ENCODE results near the gene RPS6KA4.

Gene RPS6KA4

GRCh38 chr11:64334764-64335735 lies 23.9 kb upstream of the RPS6KA4 start:
- Histone ChIP-seq H3K9ac (ENCODE audit: insufficient read length) (no peak overlapping the region), H3K36me3 (ENCODE audit: insufficient read depth, low read length) (no peaks in the 10 kb centered on the region), H3K4me3 (no peak overlapping the region), H3K9me3 (ENCODE audit: low read depth, low read length) (no peaks in the 10 kb centered on the region), H3K27ac (no peak overlapping the region)
- TF ChIP-seq POLR2AphosphoS5 (IDR thresholded peaks at IDR 0.05; ENCODE audit: borderline replicate concordance, low read depth, low read length) (no peak), FOXP2 (optimal IDR thresholded peaks at IDR 0.05; ENCODE audit: control extremely low read depth, extremely low read length, insufficient read depth) (no peak), EZH2 (IDR thresholded peaks at IDR 0.05) (no peak)
- no peak for DNase-seq (ENCODE audit: low read depth, low spot score)

DNA sequence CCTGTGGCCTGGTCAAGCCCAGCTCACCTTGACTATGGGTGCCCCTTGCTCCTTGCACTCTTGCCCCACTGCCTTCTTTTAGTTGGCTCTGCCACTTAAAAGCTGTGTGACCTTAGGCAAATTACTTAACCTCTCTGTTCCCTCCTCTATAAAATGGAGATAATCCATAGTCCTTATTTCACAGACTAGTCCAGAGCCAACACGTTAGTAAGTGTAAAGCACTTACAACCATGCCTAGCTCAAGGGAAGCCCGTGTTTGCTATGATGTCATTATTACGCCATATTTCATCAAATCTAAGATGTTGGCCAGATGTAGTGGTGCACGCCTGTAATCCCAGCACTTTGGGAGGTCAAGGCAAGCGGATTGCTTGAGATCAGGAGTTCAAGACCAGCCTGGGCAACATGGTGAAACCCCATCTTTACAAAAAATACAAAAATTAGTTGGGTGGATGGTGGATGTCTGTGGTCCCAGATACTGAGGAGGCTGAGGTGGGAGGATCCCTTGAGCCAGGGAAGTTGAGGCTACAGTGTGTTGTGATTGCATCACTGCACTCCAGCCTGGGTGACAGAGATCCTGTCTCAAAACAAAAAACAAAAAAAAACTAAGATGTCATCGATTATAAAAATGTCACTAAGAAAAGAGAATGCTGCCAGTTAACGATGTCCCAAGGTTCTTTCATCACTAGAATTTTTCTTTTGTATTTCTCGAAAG lies 21.3 kb upstream of the RPS6KA4 start:
- Histone ChIP-seq H3K36me3 (ENCODE audit: insufficient read depth, low read length) (no peaks in the 10 kb centered on the region), H3K27ac (peak overlapping the region; percentile 27; the same call in 1 of the 2 replicates), H3K9ac (ENCODE audit: insufficient read length) (no peak overlapping the region), H3K4me3 (no peak overlapping the region), H3K9me3 (ENCODE audit: low read depth, low read length) (no peaks in the 10 kb centered on the region)
- no peak for TF ChIP-seq EZH2 (IDR thresholded peaks at IDR 0.05)
- no peak for TF ChIP-seq FOXP2 (optimal IDR thresholded peaks at IDR 0.05; ENCODE audit: control extremely low read depth, extremely low read length, insufficient read depth)
- TF ChIP-seq POLR2AphosphoS5 (IDR thresholded peaks at IDR 0.05; ENCODE audit: borderline replicate concordance, low read depth, low read length), result no peak
- DNase-seq (ENCODE audit: low read depth, low spot score), result no peak

DNA sequence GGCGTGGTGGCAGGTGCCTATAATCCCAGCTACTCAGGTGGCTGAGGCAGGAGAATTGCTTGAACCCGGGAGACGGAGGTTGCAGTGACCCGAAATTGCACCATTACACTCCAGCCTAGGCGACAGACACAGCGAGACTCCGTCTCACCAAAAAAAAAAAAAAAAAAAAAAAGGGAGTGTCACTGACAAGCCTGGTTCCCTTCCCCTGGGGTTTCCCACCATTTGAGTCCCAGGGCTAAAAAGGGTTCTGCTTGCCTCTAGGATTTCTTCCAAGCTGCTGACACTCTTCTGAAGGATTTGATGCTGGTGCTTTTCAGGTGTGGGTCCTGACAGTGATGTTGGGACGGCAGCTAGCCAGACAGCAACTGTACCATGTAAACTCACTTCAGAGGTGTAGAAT lies 20.2 kb upstream of the RPS6KA4 start:
- Histone ChIP-seq H3K9me3 (ENCODE audit: low read depth, low read length) (no peaks in the 10 kb centered on the region), H3K36me3 (ENCODE audit: insufficient read depth, low read length) (no peaks in the 10 kb centered on the region), H3K27ac (no peak overlapping the region), H3K4me3 (no peak overlapping the region), H3K9ac (ENCODE audit: insufficient read length) (no peak overlapping the region)
- DNase-seq (ENCODE audit: low read depth, low spot score), result no peak
- TF ChIP-seq POLR2AphosphoS5 (IDR thresholded peaks at IDR 0.05; ENCODE audit: borderline replicate concordance, low read depth, low read length) (no peak), EZH2 (IDR thresholded peaks at IDR 0.05) (no peak), FOXP2 (optimal IDR thresholded peaks at IDR 0.05; ENCODE audit: control extremely low read depth, extremely low read length, insufficient read depth) (no peak)

DNA sequence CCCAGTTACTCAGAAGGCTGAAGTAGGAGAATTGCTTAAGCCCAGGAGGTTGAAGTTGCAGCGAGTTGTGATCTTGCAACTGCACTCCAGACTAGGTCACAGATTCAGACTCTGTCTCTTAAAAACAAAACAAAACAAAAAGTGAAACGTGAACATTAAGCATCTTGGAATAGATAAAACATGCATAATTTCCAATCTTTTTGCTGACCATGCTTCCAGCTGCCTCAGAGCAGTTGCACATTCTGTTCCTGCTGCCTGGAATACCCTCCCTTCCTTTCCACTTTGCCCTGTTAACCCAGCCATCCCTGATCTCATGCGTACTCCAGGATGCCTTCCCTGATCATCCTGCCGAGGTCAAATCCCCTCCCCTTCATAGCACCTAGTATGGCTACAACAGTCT lies 19.7 kb upstream of the RPS6KA4 start:
- H3K27ac ChIP-seq, result no peak overlapping the region
- no peak overlapping the region for H3K9ac ChIP-seq (ENCODE audit: insufficient read length)

DNA sequence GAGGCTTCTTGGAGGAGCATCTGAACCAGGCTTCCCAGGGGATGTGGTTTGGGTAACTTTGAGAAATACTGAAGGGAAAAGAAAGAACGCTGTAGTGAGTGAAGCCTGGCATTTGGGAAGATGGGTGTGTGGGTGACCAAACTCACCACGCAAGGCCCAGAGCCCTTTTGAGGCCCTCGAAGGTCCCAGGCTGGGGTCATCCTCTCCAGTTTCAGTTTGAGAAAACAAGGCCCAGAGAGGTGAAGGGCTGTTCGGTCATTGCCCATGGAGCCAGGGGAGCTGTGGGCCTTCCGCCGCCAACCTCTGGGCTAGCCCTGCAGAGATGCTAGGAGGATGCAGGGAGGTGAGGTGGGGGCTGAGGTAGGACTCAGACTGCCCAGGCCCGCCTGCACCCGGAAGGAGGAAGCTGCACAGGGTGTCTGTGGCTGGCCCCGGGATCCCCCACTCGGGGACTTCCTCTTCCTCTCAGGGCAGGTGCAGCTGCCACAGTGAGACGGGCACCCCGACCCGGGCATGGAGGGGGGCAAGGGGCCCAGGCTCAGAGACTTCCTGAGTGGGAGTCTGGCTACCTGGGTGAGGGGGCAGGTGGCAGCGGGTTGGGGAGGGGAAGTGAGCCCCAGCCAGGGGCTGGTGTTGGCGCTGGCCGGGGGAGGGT lies 19.1 kb upstream of the RPS6KA4 start, which contains the start of gene CCDC88B:
Gene CCDC88B (plus strand): TSS at position 451 of the 655 bp plus-strand sequence. CDS start 63 bp downstream, at position 514.
- H3K36me3 ChIP-seq (ENCODE audit: insufficient read depth, low read length), result no peaks in the 10 kb centered on the region
- DNase-seq (ENCODE audit: low read depth, low spot score), result no peak
- no peak for TF ChIP-seq FOXP2 (optimal IDR thresholded peaks at IDR 0.05; ENCODE audit: control extremely low read depth, extremely low read length, insufficient read depth)
- TF ChIP-seq POLR2AphosphoS5 (IDR thresholded peaks at IDR 0.05; ENCODE audit: borderline replicate concordance, low read depth, low read length), result no peak
- TF ChIP-seq EZH2 (IDR thresholded peaks at IDR 0.05), result no peak
- no peak within 1 kb of the TSS for H3K4me3 ChIP-seq
- no peak within 1 kb of the TSS for H3K9ac ChIP-seq (ENCODE audit: insufficient read length)
- H3K27ac ChIP-seq, result no peak within 1 kb of the TSS
- H3K9me3 ChIP-seq (ENCODE audit: low read depth, low read length), result no peaks in the 10 kb centered on the region

More for the DNA sequence above, 19.7 kb upstream of the RPS6KA4 start:
- TF ChIP-seq FOXP2 (optimal IDR thresholded peaks at IDR 0.05; ENCODE audit: control extremely low read depth, extremely low read length, insufficient read depth) (no peak), EZH2 (IDR thresholded peaks at IDR 0.05) (no peak), POLR2AphosphoS5 (IDR thresholded peaks at IDR 0.05; ENCODE audit: borderline replicate concordance, low read depth, low read length) (no peak)
- Histone ChIP-seq H3K36me3 (ENCODE audit: insufficient read depth, low read length) (no peaks in the 10 kb centered on the region), H3K4me3 (no peak overlapping the region), H3K9me3 (ENCODE audit: low read depth, low read length) (no peaks in the 10 kb centered on the region)
- DNase-seq (ENCODE audit: low read depth, low spot score), result no peak

DNA sequence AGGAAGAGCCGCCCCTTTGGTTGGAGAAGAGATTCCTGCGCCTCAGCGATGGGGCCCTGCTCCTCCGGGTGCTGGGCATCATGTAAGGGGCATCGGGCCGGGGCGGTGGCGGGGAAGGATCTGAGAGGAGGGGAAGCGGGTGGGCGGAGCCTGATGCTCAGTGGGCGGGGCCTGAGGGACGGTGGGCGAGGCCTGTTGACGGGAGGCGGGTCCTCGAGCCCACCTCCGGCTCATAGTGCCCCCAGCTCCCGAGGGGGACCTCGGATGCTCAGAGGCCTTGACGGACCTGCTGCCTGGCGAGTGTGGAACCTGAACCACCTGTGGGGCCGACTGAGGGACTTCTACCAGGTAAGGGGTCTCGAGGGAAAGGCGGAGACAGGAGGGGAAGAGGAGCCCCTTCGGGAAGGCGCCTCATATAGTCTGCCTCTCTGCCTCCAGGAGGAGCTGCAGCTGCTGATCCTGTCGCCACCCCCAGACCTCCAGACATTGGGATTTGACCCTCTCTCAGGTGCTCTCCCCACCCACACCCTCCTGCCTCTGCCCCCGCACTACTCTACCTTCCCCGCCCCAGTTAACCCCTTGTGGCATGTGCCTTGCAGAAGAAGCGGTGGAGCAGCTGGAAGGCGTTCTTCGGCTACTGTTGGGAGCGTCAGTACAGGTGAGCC lies 18.2 kb upstream of the RPS6KA4 start:
- Histone ChIP-seq H3K9me3 (ENCODE audit: low read depth, low read length) (no peaks in the 10 kb centered on the region), H3K36me3 (ENCODE audit: insufficient read depth, low read length) (no peaks in the 10 kb centered on the region), H3K9ac (ENCODE audit: insufficient read length) (no peak overlapping the region), H3K27ac (no peak overlapping the region), H3K4me3 (no peak overlapping the region)
- DNase-seq (ENCODE audit: low read depth, low spot score), result no peak
- TF ChIP-seq FOXP2 (optimal IDR thresholded peaks at IDR 0.05; ENCODE audit: control extremely low read depth, extremely low read length, insufficient read depth), result no peak
- no peak for TF ChIP-seq EZH2 (IDR thresholded peaks at IDR 0.05)
- TF ChIP-seq POLR2AphosphoS5 (IDR thresholded peaks at IDR 0.05; ENCODE audit: borderline replicate concordance, low read depth, low read length), result no peak

GRCh38 chr11:64341429-64341828 lies 17.5 kb upstream of the RPS6KA4 start:
- no peak for TF ChIP-seq FOXP2 (optimal IDR thresholded peaks at IDR 0.05; ENCODE audit: control extremely low read depth, extremely low read length, insufficient read depth)
- TF ChIP-seq POLR2AphosphoS5 (IDR thresholded peaks at IDR 0.05; ENCODE audit: borderline replicate concordance, low read depth, low read length), result no peak
- TF ChIP-seq EZH2 (IDR thresholded peaks at IDR 0.05), result no peak
- no peaks in the 10 kb centered on the region for H3K36me3 ChIP-seq (ENCODE audit: insufficient read depth, low read length)
- H3K27ac ChIP-seq, result no peak overlapping the region
- no peak overlapping the region for H3K4me3 ChIP-seq
- DNase-seq (ENCODE audit: low read depth, low spot score), result no peak
- H3K9me3 ChIP-seq (ENCODE audit: low read depth, low read length), result no peaks in the 10 kb centered on the region
- no peak overlapping the region for H3K9ac ChIP-seq (ENCODE audit: insufficient read length)
